ENCODE data around the gene FTCD.

DNA sequence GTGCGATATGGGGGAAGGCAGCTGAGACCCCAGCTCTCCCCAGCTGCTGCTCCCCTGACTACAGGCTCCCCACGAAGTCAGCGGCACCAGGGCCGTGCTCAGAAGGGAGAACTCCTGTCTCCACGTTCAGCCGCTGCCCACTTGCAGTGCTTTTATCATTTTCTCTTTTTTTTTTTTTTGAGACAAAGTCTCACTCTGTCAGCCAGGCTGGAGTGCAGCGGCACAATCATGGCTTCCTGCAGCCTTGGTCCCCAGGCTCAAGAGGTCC is 933 bp upstream of the FTCD start:
- TF ChIP-seq EZH2 (IDR thresholded peaks at IDR 0.05; ENCODE audit: borderline replicate concordance, low read depth, low read length, severe bottlenecking) = no peak
- TF ChIP-seq, protein P1, sequence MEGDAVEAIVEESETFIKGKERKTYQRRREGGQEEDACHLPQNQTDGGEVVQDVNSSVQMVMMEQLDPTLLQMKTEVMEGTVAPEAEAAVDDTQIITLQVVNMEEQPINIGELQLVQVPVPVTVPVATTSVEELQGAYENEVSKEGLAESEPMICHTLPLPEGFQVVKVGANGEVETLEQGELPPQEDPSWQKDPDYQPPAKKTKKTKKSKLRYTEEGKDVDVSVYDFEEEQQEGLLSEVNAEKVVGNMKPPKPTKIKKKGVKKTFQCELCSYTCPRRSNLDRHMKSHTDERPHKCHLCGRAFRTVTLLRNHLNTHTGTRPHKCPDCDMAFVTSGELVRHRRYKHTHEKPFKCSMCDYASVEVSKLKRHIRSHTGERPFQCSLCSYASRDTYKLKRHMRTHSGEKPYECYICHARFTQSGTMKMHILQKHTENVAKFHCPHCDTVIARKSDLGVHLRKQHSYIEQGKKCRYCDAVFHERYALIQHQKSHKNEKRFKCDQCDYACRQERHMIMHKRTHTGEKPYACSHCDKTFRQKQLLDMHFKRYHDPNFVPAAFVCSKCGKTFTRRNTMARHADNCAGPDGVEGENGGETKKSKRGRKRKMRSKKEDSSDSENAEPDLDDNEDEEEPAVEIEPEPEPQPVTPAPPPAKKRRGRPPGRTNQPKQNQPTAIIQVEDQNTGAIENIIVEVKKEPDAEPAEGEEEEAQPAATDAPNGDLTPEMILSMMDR (IDR thresholded peaks at IDR 0.05; ENCODE audit: borderline replicate concordance, extremely low read depth, low read length, poor library complexity, severe bottlenecking) = no peak

Measured in DND-41 (cell line).